Measurements from ENCODE around the gene BABAM2.
A peak's percentile ranks its signal among the peaks of the same experiment; 100 is the strongest.

The BABAM2 gene

GRCh38 chr2:28342081-28342967 lies 451.8 kb downstream of the BABAM2 start:
- Histone ChIP-seq H3K4me3 (ENCODE audit: low read length in 2 of 2) (peak overlapping the region; percentile 9 to 56), H3K36me3 (ENCODE audit: control insufficient read depth in 2 of 2, insufficient read depth in 2 of 2, low read length in 2 of 2) (no peaks in the 10 kb centered on the region), H3K9ac (ENCODE audit: low read length in 2 of 2) (peak overlapping the region; percentile 60 to 61), H3K27me3 (ENCODE audit: control insufficient read depth in 1 of 2, insufficient read depth in 2 of 2, low read length in 2 of 2) (no peaks in the 10 kb centered on the region), H3K9me3 (ENCODE audit: control insufficient read depth in 2 of 2, low read length in 2 of 2) (no peaks in the 10 kb centered on the region), H3K4me1 (ENCODE audit: control insufficient read depth, insufficient read depth, low read length) (peaks cover 47% of the 10 kb centered on the region), H3K27ac (ENCODE audit: low read length) (peak overlapping the region; percentile 76)

- Histone ChIP-seq H3K9me3 (ENCODE audit: control insufficient read depth in 2 of 2, low read length in 2 of 2) (no peaks in the 10 kb centered on the region), H3K4me1 (ENCODE audit: control insufficient read depth, insufficient read depth, low read length) (peaks cover 37% of the 10 kb centered on the region), H3K4me3 (ENCODE audit: low read length in 2 of 2) (no peak overlapping the region), H3K27ac (ENCODE audit: low read length) (peak overlapping the region; percentile 76), H3K27me3 (ENCODE audit: control insufficient read depth in 1 of 2, insufficient read depth in 2 of 2, low read length in 2 of 2) (no peaks in the 10 kb centered on the region), H3K9ac (ENCODE audit: low read length in 2 of 2) (peak overlapping the region in 1 of 2 donors; percentile 61), H3K36me3 (ENCODE audit: control insufficient read depth in 2 of 2, insufficient read depth in 2 of 2, low read length in 2 of 2) (no peaks in the 10 kb centered on the region)
These were observed 452.8 kb downstream of the BABAM2 start for GRCh38 chr2:28343184-28343942.

DNA sequence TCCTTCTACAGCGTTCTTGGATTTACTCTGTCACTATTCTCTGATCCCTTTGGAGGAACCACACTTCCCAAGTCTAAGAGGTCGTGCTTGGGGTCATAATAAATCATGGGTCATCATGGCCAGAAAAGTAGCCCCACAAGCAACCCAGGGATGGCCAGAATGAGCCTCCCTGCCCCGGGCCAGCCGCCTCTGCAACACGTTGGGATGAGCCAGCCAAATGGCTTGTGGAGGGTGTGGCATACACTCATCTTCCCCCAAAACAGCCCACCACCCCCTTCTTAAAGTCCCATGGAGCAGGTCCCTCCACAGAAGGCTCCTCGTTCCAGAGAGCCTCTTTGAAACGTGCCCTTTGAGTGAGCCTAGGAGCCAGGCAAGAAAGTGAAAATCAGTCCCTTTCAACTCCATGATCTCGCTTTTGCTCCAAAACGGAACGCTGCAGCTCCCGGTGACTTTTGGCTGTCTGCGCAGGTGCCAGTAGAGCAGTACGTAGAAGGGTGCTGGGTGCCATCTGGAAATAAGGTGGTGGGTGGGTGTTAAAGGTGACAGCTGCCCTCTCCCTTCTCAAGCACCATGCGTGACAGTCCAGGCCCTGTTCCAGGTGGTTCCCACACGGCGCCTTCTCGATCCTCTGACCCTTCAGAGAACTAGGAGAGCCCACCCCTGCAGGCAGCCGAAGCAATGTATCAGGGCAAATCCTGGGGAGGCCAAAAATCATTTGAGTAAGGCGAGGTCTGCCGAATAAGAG lies 453.6 kb downstream of the BABAM2 start:
- peaks cover 29% of the 10 kb centered on the region for H3K4me1 ChIP-seq (ENCODE audit: control insufficient read depth, insufficient read depth, low read length)
- H3K27ac ChIP-seq (ENCODE audit: low read length): no peak overlapping the region
- no peak overlapping the region for H3K4me3 ChIP-seq (ENCODE audit: low read length in 2 of 2)
- no peaks in the 10 kb centered on the region for H3K36me3 ChIP-seq (ENCODE audit: control insufficient read depth in 2 of 2, insufficient read depth in 2 of 2, low read length in 2 of 2)
- no peak overlapping the region for H3K9ac ChIP-seq (ENCODE audit: low read length in 2 of 2)
- no peaks in the 10 kb centered on the region for H3K9me3 ChIP-seq (ENCODE audit: control insufficient read depth in 2 of 2, low read length in 2 of 2)
- H3K27me3 ChIP-seq (ENCODE audit: control insufficient read depth in 1 of 2, insufficient read depth in 2 of 2, low read length in 2 of 2): no peaks in the 10 kb centered on the region

GRCh38 chr2:28344756-28345373 lies 454.3 kb downstream of the BABAM2 start:
- Histone ChIP-seq H3K9me3 (ENCODE audit: control insufficient read depth in 2 of 2, low read length in 2 of 2) (no peaks in the 10 kb centered on the region), H3K9ac (ENCODE audit: low read length in 2 of 2) (no peak overlapping the region), H3K4me3 (ENCODE audit: low read length in 2 of 2) (no peak overlapping the region), H3K36me3 (ENCODE audit: control insufficient read depth in 2 of 2, insufficient read depth in 2 of 2, low read length in 2 of 2) (no peaks in the 10 kb centered on the region), H3K4me1 (ENCODE audit: control insufficient read depth, insufficient read depth, low read length) (peaks cover 23% of the 10 kb centered on the region), H3K27ac (ENCODE audit: low read length) (no peak overlapping the region), H3K27me3 (ENCODE audit: control insufficient read depth in 1 of 2, insufficient read depth in 2 of 2, low read length in 2 of 2) (no peaks in the 10 kb centered on the region)

DNA sequence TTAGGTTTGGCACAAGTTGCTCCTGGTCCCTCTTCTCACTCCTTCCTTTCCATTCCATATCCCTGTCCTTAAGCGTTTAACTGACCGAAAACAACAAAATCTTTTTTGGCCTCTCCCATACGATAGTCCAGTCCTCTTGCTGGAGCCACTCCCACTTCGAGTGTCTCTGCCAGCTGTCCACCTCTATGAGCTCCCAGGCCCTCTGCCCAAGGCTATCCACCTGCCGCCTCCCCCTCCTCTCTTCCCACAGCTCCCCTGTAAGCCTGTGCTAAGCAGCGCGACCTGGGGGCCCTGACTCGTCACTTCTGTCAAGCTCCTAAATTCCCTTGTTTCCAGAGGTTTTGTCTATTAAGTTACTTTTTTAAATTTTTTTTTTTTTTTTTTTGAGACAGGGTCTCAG lies 455.1 kb downstream of the BABAM2 start:
- Histone ChIP-seq H3K9me3 (ENCODE audit: control insufficient read depth in 2 of 2, low read length in 2 of 2) (no peaks in the 10 kb centered on the region), H3K36me3 (ENCODE audit: control insufficient read depth in 2 of 2, insufficient read depth in 2 of 2, low read length in 2 of 2) (no peaks in the 10 kb centered on the region), H3K4me1 (ENCODE audit: control insufficient read depth, insufficient read depth, low read length) (peaks cover 23% of the 10 kb centered on the region), H3K27ac (ENCODE audit: low read length) (no peak overlapping the region), H3K4me3 (ENCODE audit: low read length in 2 of 2) (no peak overlapping the region), H3K9ac (ENCODE audit: low read length in 2 of 2) (no peak overlapping the region), H3K27me3 (ENCODE audit: control insufficient read depth in 1 of 2, insufficient read depth in 2 of 2, low read length in 2 of 2) (no peaks in the 10 kb centered on the region)

- H3K9ac ChIP-seq (ENCODE audit: low read length in 2 of 2): no peak overlapping the region
- no peaks in the 10 kb centered on the region for H3K9me3 ChIP-seq (ENCODE audit: control insufficient read depth in 2 of 2, low read length in 2 of 2)
- H3K36me3 ChIP-seq (ENCODE audit: control insufficient read depth in 2 of 2, insufficient read depth in 2 of 2, low read length in 2 of 2): no peaks in the 10 kb centered on the region
- no peak overlapping the region for H3K27ac ChIP-seq (ENCODE audit: low read length)
- no peaks in the 10 kb centered on the region for H3K27me3 ChIP-seq (ENCODE audit: control insufficient read depth in 1 of 2, insufficient read depth in 2 of 2, low read length in 2 of 2)
- peaks cover 19% of the 10 kb centered on the region for H3K4me1 ChIP-seq (ENCODE audit: control insufficient read depth, insufficient read depth, low read length)
- no peak overlapping the region for H3K4me3 ChIP-seq (ENCODE audit: low read length in 2 of 2)
These were observed 456.1 kb downstream of the BABAM2 start for GRCh38 chr2:28346587-28346986.

DNA sequence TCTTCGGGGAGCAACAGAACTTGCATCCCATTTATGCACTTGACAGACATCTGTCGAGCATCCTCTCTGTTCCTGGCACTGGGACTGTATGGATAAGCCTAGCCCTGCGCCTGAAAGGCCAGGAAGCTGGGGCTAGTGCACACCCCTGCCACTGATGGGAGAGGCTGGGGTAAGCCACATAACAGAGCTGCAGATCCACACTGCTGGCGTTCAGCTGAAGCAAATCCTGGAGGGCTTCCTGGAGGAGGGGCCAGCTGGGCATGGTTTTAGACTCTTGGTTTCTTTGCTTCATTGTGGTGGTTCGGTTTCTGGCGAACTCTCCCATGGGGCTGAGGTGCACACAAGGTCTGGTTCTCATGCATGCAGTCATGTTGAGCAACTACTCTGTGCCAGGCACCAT lies 456.7 kb downstream of the BABAM2 start:
- no peaks in the 10 kb centered on the region for H3K36me3 ChIP-seq (ENCODE audit: control insufficient read depth in 2 of 2, insufficient read depth in 2 of 2, low read length in 2 of 2)
- H3K9ac ChIP-seq (ENCODE audit: low read length in 2 of 2): no peak overlapping the region
- peaks cover 22% of the 10 kb centered on the region for H3K4me1 ChIP-seq (ENCODE audit: control insufficient read depth, insufficient read depth, low read length)
- H3K27me3 ChIP-seq (ENCODE audit: control insufficient read depth in 1 of 2, insufficient read depth in 2 of 2, low read length in 2 of 2): no peaks in the 10 kb centered on the region
- H3K27ac ChIP-seq (ENCODE audit: low read length): no peak overlapping the region
- no peak overlapping the region for H3K4me3 ChIP-seq (ENCODE audit: low read length in 2 of 2)
- no peaks in the 10 kb centered on the region for H3K9me3 ChIP-seq (ENCODE audit: control insufficient read depth in 2 of 2, low read length in 2 of 2)

DNA sequence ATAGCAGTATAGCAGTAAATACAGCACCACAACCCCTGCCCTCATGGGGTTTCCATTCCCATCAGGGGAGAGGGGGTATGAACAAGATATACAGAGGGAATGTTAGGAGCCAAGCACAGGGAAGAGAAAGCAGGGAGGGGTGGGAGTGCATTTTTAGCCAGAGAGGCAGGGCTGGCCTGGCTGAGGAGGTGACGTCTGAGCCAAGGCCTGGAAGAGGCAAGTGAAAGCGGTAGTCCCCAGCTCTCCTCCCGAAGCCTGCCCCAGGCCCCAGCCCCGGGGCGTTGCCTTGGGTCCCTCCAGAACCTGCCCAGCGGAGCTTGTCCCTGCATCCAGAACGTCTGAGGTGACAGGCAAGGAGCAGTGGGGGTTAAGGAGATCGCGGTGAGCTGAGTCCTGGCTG lies 457.1 kb downstream of the BABAM2 start:
- Histone ChIP-seq H3K4me1 (ENCODE audit: control insufficient read depth, insufficient read depth, low read length) (peaks cover 22% of the 10 kb centered on the region), H3K27me3 (ENCODE audit: control insufficient read depth in 1 of 2, insufficient read depth in 2 of 2, low read length in 2 of 2) (no peaks in the 10 kb centered on the region), H3K9ac (ENCODE audit: low read length in 2 of 2) (no peak overlapping the region), H3K4me3 (ENCODE audit: low read length in 2 of 2) (no peak overlapping the region), H3K36me3 (ENCODE audit: control insufficient read depth in 2 of 2, insufficient read depth in 2 of 2, low read length in 2 of 2) (no peaks in the 10 kb centered on the region), H3K9me3 (ENCODE audit: control insufficient read depth in 2 of 2, low read length in 2 of 2) (no peaks in the 10 kb centered on the region), H3K27ac (ENCODE audit: low read length) (no peak overlapping the region)

DNA sequence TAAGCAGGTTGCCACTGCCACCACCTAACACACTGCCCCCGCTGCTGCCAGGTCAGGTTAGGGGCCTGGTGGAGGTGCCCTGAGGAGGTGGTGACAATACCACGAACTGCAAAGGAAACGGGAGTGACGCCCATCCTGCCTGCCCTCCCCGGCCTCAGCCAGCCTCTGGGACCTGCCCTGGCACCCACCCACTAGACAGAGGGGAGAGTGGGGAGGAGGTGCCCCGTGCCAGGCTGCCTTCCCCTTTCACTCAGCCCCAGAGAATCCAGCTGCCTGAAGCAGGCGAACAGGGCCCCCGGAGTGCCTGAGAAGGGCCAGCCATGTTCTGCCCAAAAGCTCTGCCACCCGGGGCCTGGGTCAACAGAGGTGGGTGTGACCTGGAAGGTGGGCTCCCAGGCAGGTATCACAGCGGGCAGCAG lies 457.6 kb downstream of the BABAM2 start:
- peaks cover 17% of the 10 kb centered on the region for H3K4me1 ChIP-seq (ENCODE audit: control insufficient read depth, insufficient read depth, low read length)
- no peak overlapping the region for H3K4me3 ChIP-seq (ENCODE audit: low read length in 2 of 2)
- no peak overlapping the region for H3K9ac ChIP-seq (ENCODE audit: low read length in 2 of 2)
- no peaks in the 10 kb centered on the region for H3K27me3 ChIP-seq (ENCODE audit: control insufficient read depth in 1 of 2, insufficient read depth in 2 of 2, low read length in 2 of 2)
- no peak overlapping the region for H3K27ac ChIP-seq (ENCODE audit: low read length)
- no peaks in the 10 kb centered on the region for H3K36me3 ChIP-seq (ENCODE audit: control insufficient read depth in 2 of 2, insufficient read depth in 2 of 2, low read length in 2 of 2)
- H3K9me3 ChIP-seq (ENCODE audit: control insufficient read depth in 2 of 2, low read length in 2 of 2): no peaks in the 10 kb centered on the region

DNA sequence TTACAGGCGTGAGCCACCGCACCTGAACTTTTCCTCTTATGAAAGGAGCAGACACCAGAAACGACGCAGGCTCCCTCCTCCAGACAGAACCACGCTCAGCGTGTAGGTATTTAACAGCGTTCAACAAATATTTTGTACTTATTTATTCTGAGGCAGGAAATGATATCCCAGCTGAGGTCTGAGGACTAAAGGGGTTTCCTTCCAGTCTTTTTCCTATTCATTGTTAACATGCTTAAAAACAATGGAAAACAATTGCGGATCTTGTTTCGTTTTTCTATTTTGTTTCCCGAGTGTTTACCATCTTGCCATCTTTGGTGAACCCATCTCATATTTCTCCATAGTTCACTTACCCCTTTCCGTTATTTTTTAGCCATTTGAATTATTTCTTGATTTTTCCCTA lies 458.4 kb downstream of the BABAM2 start:
- H3K27ac ChIP-seq (ENCODE audit: low read length): no peak overlapping the region
- H3K4me1 ChIP-seq (ENCODE audit: control insufficient read depth, insufficient read depth, low read length): peaks cover 16% of the 10 kb centered on the region
- no peaks in the 10 kb centered on the region for H3K36me3 ChIP-seq (ENCODE audit: control insufficient read depth in 2 of 2, insufficient read depth in 2 of 2, low read length in 2 of 2)
- no peaks in the 10 kb centered on the region for H3K9me3 ChIP-seq (ENCODE audit: control insufficient read depth in 2 of 2, low read length in 2 of 2)
- no peaks in the 10 kb centered on the region for H3K27me3 ChIP-seq (ENCODE audit: control insufficient read depth in 1 of 2, insufficient read depth in 2 of 2, low read length in 2 of 2)
- H3K4me3 ChIP-seq (ENCODE audit: low read length in 2 of 2): no peak overlapping the region
- no peak overlapping the region for H3K9ac ChIP-seq (ENCODE audit: low read length in 2 of 2)
